GM21576 (cell line): ENCODE results near the gene GALNT18.
"Not testable (repeated sequence)": the region's sequence is repeated elsewhere in the genome, so short reads cannot be mapped to it uniquely, and the experiment has no call there.

Source experiments
- ATAC-seq: cut with Tn5 transposase; IDR thresholded peaks from one replicate; pipeline ENCODE4 v1.9.1; 2021; ENCODE audit warnings: mild to moderate bottlenecking, moderate library complexity; ENCODE audit not compliant: unreplicated experiment

GALNT18 gene

GRCh38 chr11:11471201-11471600 lies 150.6 kb downstream of the GALNT18 start:
- ATAC-seq: no peak

- no peak for ATAC-seq
Observed at GRCh38 chr11:11468954-11469353, 152.9 kb downstream of the GALNT18 start.

GRCh38 chr11:11467312-11467711 lies 154.5 kb downstream of the GALNT18 start:
- no peak for ATAC-seq

DNA sequence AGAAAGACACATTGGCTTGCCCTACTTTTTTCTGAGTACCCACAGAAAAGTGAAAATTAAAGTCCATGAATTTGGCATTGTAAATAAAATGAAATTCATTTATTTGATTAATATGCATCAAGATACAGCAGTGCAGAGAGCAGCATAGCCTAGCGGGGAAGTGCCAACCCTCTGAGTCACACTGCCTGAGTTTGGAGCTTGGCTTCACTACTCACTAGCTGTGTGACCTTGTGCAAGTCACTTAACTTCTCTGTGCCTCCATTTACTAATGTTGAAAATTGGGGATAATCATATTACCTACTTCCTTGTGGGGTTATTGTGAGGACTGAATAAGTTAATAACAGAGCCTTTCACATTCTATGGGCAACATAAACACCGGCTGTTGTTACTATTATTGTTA lies 157.2 kb downstream of the GALNT18 start:
- no peak for ATAC-seq

DNA sequence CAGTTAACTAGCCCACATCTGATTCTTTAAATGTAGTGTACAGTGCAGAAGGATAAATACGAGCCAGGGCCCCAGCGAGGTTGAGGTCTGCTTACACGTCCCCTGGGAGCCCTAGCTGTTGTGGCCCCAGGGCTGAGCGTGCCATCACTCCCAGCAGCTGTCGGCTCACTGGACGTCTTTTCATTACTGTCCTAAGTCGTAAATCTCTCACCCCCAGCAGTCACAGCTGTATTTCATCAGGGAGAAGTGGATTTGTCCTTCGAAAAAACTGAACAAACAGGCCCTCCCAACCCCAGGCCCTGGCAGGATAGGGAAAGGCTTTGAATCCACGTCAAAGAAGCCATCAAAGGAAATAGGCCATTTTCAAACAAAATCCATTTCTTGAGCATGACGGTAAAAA lies 158.4 kb downstream of the GALNT18 start:
- no peak for ATAC-seq

GRCh38 chr11:11461473-11461872 lies 160.3 kb downstream of the GALNT18 start:
- ATAC-seq: no peak

GRCh38 chr11:11459578-11459977 lies 162.2 kb downstream of the GALNT18 start:
- ATAC-seq: no peak

DNA sequence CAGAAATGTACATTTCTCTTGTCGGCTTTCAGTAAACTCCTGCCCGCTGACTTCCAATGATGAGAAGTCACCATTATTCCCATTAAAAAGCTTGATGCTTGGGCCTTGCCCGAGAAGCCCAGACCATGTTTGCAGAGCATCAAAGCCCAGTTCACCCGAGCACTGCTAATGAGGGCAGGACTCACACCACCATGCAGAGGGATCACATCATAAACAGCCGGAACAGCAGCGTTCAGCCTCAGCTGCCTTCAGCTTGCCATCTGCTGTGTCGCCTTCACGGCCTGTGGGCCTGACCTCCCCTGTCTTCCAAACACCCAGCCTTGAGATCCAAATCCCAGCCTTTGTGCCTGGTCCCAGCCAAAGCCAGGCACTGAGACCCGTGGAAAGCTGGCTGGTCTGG lies 163.3 kb downstream of the GALNT18 start:
- no peak for ATAC-seq

- no peak for ATAC-seq
Observed at GRCh38 chr11:11458001-11458400, 163.8 kb downstream of the GALNT18 start.

DNA sequence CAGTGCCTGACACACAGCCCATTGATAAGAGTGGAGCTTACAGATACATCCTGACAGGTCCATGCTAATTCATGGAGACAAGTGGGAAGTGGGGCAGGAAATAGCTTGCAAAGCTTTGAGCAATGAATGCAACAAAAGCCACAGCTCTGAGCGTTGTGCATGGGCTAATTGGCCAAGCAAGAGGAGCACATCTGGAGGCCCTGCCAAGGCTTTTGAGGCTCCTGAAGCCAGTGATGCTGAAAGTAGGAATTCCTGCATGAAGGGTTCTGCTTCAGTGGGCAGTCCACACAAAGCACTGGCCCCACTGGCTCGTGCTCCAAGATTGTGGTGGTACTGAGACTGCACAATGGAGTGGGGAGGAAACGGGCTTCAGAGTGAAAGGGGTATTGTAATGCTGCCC lies 164.9 kb downstream of the GALNT18 start:
- ATAC-seq: no peak

DNA sequence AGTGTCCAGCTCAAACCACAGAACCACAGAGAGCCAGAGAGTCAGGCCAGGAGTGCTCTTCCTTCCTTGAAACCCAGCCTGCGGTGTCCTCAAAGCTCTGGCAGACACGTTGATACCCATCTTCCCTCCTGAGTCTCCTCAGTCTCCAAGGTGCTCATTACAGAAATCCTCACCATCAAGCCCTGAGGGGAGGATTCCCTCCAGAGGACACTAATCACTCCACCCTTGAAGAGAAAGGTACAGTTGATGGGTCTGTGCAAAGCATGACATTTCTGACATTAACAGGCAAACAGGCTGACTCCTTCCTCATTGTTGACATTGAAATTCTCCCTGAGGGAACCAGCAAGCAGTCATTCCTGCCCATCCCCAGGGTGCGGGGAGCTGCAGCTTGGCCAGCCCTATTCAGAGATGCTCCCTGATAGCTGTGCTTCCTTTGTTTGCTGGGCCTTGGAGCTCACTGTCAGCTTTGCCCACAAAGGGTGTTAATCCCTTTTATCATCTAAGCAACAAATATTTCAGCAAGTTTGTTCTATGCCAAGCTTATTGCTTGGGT lies 167.1 kb downstream of the GALNT18 start:
- no peak for ATAC-seq

GRCh38 chr11:11451501-11452005 lies 170.3 kb downstream of the GALNT18 start:
- peak; percentile 81 for ATAC-seq

DNA sequence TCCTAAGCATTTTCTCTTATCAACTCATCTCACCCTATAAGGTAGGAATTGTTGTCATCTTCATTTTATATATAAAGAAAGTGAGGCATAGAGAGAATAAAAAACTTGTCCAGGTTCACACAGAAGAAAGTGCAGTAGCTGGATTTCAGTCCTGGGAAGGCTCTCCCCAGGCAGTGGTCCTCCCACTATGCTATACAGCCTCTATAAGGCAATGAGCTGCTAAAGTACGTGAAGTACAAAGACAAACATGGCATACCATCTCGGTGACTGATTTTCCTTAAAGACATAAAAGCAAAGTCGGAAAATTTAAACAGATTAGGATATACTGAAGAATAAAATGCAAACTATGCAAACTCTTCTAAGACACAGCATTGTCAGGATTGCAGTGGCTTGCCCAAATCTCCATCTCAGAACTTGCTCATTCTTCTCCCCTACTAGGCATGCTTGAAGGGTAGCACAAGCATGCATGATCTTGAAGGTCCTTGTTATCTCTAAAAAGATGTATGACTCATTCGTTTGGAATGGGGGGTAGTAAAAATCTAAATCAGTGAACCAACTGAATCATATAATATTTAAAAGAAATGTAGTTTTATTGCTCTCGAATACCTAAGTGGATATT lies 171.0 kb downstream of the GALNT18 start:
- no peak for ATAC-seq

GRCh38 chr11:11449327-11449726 lies 172.5 kb downstream of the GALNT18 start:
- no peak for ATAC-seq

GRCh38 chr11:11448626-11449025 lies 173.2 kb downstream of the GALNT18 start:
- ATAC-seq: no peak

DNA sequence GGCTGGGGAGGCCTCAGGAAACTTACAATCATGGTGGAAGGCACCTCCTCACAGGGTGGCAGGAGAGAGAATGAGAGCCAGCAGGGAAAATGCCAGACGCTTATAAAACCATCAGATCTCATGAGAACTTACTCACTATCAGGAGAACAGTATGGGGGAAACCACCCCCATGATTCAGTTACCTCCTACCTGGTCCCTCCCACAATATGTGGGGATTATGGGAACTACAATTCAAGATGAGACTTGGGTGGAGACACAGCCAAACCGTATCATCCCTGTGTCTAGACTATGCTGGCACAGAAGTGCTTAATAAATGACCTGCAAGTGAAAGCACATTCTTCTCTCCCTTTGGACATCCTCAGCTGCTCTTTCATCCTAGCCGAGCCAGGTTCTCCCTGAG lies 174.2 kb downstream of the GALNT18 start:
- not testable (repeated sequence) for ATAC-seq

DNA sequence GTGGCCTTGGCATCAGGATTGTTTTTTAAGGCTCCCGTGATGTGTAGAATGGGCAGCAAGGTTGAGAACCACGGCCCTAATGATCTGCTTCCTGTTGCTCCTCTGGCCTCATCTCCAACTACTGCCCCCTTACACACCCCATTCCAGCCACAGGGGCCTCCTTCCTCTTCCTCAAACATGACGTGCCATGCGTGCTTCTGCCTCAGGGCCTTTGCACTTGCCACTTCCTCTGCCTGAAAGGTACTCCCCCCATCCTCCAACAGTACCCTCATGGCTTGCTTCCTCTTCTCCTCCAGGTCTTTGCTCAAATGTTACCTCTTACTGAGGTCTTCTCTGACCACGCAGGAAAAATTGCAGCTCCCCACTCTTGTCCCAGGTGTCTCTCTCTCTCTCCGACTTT lies 174.8 kb downstream of the GALNT18 start:
- ATAC-seq: no peak

DNA sequence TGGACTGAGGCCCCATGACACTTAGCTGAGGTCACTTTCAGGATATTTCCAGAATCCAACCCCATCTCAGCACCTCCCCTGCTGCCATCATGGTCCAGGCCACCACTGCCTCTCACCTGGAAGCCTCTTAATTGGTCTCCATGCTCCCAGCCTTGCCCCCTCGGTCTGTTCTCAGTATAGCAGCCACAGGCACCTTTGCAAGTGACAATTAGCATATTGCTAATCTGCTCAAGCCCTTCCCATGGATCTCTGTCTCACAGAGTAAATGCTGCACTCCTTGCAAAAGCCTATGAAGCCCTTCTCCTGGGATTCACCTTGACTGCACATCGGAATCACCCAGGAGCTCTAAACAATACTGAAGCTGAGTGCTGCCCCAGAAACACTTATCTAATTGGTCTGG lies 175.2 kb downstream of the GALNT18 start:
- no peak for ATAC-seq

DNA sequence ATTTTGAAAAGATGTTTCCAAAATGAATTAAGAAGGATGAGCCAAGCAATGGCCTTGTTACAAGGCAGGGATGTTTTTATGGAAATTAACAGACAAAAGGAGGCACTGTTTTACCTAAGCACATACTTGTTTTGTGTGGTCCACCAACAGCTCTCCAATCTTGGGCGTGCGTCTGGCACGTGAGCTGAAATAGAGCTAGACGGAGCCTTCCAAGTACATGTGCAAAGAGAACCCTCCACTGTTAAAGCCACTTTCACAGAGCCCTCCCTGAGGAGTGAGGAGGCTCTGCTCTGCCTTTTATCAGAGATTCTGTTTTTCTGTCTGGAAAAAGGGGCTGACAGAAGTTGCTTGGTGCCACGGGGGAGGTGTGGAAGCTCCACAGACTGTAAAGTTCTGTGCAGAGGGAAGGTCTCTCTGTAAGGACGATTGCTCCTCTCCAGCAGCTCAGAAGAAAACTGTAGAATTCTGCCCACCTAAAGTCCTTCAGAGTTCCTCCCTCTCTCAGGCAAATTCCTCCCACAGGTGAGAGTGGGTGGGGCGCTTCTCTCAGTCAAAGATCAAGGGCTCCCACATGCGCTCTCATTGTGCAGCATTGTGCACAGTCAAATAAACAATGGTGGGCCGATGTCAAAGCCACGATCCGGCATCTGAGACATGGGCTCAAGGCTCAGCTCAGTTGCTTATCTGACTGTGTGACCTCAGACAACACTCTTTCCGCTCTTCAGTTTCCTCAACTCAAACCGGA lies 176.2 kb downstream of the GALNT18 start:
- no peak for ATAC-seq

GRCh38 chr11:11444804-11445131 lies 177.0 kb downstream of the GALNT18 start:
- ATAC-seq: no peak

GRCh38 chr11:11444027-11444803 lies 177.6 kb downstream of the GALNT18 start:
- no peak for ATAC-seq

DNA sequence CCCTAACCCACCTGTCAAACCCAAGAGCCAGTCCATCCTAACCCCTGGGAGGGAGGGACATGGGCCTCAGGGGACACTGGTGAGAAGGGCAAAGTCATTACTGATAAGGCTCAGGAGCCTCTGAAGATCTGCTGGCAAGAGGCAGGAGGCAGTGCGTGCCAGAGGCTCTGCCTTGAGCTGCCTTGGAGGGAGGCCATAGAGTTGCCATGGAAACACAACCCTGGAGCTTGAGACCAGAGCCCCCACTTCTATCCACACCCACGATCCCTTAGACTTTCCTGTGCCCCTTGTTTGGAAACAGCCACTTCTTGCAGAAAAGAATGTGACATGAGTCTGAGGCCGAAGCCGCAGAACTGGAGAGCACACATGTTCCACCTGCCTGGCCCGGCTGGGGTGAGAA lies 179.0 kb downstream of the GALNT18 start:
- no peak for ATAC-seq
